HG03432 (cell line): ENCODE results near the gene CDK11B.
"Not testable (repeated sequence)": the region's sequence is repeated elsewhere in the genome, so short reads cannot be mapped to it uniquely, and the experiment has no call there.

Experiments used
- ATAC-seq: cut with Tn5 transposase; IDR thresholded peaks from one replicate; pipeline ENCODE4 v1.9.1; 2021; ENCODE audit warnings: mild to moderate bottlenecking, moderate library complexity; ENCODE audit not compliant: unreplicated experiment

Gene CDK11B

GRCh38 chr1:1683104-1683905 lies 24.5 kb upstream of the CDK11B start:
- ATAC-seq: no peak

- ATAC-seq: no peak
Measured at GRCh38 chr1:1680912-1681273, 22.1 kb upstream of the CDK11B start.

- no peak for ATAC-seq
Measured at GRCh38 chr1:1680031-1680911, 21.5 kb upstream of the CDK11B start.

DNA sequence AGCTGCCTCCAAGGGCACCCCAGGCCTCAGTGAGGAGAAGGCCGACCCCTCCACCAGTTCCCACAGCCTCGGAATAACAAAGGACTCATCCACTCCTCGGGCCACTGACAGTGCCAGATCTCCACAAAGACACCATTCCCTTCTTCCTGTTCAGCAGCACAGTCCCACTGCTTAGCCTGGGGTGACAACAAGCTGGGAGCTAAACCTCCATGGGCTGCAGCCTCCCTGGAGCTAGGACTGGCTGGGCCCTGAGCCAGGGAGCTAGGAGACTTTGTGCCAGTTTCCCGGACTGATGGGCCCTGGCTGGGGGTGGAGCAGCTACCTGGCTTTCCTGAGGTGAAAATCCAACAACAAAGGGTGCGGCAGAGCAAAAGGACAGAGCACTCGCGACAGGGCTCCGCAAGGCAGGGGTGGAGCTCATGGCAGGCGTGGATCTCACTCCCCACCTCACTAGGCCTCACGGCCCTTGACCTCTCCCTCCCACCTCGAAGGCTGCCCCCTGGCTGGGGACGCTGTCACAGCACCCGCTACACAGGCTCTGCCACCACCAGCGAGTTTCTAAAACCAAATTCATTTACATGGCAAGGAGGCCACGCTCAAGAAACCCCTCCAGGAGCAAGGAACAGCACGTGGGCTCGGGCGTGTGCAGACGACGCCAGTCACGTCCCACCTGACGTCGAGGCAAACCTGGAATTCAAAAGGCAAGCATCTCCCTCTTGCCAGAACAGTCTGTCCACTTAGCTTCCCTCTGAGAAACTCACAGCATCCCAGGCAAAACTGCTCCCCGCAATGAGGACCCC lies 20.0 kb upstream of the CDK11B start:
- ATAC-seq: peak; percentile 4

- ATAC-seq: peak; percentile 68
Measured at GRCh38 chr1:1677718-1678580, 19.1 kb upstream of the CDK11B start.

- not testable (repeated sequence) for ATAC-seq
Measured at GRCh38 chr1:1676087-1676486, 17.3 kb upstream of the CDK11B start.

DNA sequence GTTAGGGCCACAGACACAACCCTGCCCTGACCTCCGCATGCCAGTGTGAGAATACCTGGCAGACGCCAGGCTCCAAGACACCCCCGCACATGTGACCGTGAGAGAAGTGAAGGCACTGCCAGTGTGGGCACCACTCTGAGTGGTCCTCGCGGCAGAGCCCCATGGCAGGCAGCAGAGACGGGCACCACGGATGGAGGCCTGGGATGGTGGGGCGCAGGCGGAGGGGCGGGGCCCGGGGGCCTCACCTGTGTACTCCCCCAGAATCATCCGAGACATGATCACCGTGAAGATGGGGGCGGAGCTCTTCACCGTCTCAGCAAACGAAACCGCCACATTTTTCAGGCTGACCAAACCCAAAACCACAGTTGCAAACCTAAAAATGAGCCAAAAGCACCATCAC lies 16.4 kb upstream of the CDK11B start:
- not testable (repeated sequence) for ATAC-seq

GRCh38 chr1:1674806-1675205 lies 16.0 kb upstream of the CDK11B start:
- ATAC-seq: not testable (repeated sequence)

DNA sequence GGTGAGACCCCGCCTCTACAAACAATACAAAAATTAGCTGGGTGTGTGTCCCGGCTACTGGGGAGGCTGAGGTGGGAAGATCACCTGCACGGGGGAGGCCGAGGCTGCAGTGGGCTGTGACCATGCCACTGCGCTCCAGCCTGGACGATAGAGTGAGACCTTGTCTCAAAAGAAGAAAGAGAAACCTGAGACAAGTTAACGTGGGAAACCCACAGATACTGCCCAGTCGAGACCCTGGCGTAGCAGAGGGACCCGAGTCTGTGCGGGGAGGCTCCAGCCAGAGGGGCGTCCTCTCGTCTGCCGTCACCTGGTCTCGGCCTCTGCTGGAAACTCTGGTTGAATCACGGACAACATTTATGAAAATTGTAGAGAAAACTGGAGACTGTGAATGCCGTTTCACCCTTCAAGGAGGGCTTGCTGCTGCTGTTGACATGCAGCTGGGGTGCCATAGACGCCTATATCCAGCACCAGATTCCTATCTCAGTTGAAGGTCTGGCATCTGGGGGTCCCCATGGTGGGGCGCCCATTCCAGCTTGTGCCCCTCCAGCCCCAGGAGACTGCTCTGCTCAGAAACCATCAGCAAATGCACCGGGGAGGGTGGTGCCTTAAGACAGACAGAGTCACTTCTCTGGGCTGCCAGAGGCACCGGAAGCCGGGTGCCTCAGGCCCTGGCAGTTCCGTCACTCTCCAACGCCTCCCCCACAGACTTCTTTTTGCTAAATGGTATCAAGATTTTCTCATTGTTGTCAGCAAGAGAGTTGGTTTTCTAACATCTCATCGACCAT lies 13.6 kb upstream of the CDK11B start:
- ATAC-seq: no peak

DNA sequence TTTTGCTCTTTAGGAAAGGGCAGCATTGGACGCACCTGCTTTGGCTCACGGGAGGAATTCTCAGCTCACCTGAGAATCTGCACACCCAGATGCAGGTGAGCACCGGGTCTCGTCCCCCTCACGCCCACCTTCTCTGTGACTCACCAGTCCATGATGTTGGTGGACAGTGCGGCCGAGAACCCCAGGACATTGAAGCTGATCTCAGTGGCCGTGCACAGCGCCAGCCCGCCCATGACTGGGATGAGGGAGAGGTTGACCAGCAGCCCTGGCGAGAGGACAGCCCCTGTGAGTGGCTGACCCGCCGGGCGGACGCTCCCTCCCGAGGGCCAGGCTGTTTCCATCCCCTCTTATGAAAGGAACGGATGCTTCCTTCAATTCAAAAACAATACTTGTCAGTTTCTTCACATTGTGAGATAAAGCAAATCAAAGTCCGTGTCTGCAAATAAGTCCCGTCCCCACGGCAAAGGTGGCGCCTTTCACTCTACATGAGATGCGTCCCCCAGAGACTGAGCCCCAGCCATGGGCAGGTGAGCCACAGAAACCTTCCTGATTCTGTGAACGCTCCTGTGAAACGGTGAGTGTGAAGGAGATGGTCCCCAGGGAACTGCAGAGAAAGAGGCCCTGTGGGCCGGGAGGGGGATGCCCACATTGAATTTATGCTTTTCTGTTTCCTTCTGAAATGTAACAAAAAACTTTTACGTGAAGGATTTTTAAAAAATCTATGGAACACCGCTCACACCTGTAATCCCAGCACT lies 12.7 kb upstream of the CDK11B start:
- no peak for ATAC-seq

DNA sequence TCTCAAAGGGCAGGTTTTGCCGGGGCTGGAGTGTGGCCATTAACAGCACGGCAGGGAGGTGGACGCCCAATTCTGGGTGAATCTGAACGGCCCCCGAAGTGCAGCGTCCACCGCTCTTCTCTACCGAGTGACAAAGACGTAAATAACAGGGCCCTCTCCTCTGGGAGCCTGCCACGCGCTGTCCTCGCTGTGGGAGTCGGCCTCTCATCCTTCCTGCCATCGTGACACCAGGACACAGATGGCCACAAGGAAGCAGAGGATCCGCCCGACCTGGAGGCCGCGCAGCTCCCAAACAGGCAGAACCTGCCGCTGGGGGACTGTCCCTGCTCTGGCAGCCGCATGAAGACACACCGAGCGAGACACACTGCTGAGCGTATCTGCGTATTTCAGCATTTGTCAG lies 12.1 kb upstream of the CDK11B start:
- no peak for ATAC-seq

- ATAC-seq: no peak
Measured at GRCh38 chr1:1669468-1670440, 10.9 kb upstream of the CDK11B start.

DNA sequence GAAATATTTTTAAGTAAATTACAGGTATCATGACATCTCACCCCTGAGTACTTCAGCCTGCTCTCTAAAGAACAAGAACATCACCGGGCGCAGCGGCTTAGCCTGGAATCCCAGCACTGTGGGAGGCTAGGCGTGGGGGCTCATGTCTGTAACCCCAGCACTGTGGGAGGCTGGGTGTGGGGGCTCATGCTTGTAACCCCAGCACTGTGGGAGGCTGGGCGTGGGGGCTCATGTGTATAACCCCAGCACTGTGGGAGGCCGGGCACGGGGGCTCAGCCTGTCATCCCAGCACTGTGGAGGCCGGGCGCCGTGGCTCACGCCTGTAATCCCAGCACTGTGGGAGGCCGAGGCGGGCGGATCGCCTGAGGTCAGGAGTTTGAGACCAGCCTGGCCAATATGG lies 7.7 kb upstream of the CDK11B start:
- ATAC-seq: no peak

DNA sequence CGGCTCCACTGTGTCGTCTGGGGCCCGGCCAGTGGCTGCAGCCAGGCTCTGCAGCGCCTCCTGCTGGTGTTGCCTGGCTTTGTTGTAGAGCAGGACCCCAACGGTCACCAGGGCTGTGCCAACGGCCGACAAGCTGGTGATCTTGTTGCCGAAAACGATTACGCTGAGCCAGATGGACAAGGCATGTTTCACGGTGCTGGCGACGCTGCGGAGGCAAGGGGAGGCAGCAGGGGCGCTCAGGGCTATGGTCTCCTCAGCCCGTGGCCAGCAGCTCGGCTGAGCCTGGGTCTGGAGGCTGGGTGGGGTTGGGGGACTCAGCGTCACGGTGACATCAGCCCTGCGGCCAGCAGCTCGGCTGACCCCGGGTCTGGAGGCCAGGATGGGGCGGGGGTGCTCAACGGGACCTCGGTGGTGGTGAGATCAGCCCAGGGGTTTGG lies 7.0 kb upstream of the CDK11B start:
- ATAC-seq: no peak

GRCh38 chr1:1664941-1665814 lies 6.4 kb upstream of the CDK11B start:
- no peak for ATAC-seq

DNA sequence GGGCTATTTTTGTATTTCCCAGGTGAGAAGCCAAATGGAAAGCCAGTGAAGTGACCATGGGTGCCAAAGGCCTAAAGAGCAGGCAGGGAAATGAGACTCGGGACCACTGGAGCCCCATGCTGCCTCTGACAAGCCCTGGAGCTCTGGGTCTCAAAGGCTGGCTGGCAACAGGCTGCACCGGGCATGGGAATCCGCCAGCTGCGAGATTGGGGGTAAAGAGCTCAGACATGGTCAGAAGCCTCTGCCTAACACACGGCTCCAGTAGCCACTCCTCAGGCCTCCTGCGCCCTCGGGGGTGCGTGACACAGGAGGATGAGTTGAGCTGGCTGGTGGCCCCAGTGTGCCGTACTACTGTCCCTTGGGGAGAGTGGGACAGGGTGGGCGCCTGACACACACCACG lies 5.5 kb upstream of the CDK11B start:
- ATAC-seq: not testable (repeated sequence)
